IMR-90 (cell line): ENCODE results near the gene BTBD2. TPM values are rescaled to one million over a fixed set of nuclear protein-coding genes. Genes with fewer than 3 reads are reported as not detected.

ENCODE experiments used
- ATAC-seq: fragments of 200-7000 bp; cut with Tn5 transposase; 2 replicates; pipeline ENCODE4 v1.9.1; 2020; ENCODE audit warnings: low read depth, mild to moderate bottlenecking, moderate library complexity
- BruUV-seq: library from RNA; stranded (reverse); fragments of 400-500 nt; replicated peaks from 2 replicates; lab custom pipeline; 2021; lab: Mats Ljungman, UMichigan
- CTCF ChIA-PET: fragments of 300-600 bp; formaldehyde crosslinking; extraction: SDS; loops from one replicate; lab custom pipeline; 2021; ENCODE audit warnings: antibody characterized with exemption; lab: Yijun Ruan, JAX
- POLR2A ChIA-PET: fragments of 300-600 bp; sonication (Branson Sonifier 250); formaldehyde crosslinking; loops from one replicate; lab custom pipeline; 2022; ENCODE audit warnings: antibody characterized with exemption; ENCODE audit not compliant: unreplicated experiment; lab: Charles Lee
- DNase-seq: peaks from one replicate; pipeline ENCODE4 v3.0.0; 2013
- H2AFZ ChIP-seq: replicated peaks from 2 replicates; pipeline ENCODE3; 2013; ENCODE audit warnings: low read length, mild to moderate bottlenecking; ENCODE audit not compliant: poor library complexity
- H2AK5ac ChIP-seq: 2 replicates; pipeline ENCODE4 v1.6.1; 2013; ENCODE audit warnings: low read depth, low read length, inconsistent platforms
- H2AK9ac ChIP-seq: replicated peaks from 2 replicates; pipeline ENCODE3; 2013; ENCODE audit warnings: mild to moderate bottlenecking, low read depth, low read length, moderate library complexity; ENCODE audit not compliant: poor library complexity
- H2BK120ac ChIP-seq: 2 replicates; pipeline ENCODE4 v1.6.1; 2013; ENCODE audit warnings: low read depth, low read length, inconsistent platforms
- H2BK15ac ChIP-seq: 3 replicates; pipeline ENCODE4 v1.6.1; 2013; ENCODE audit warnings: low read depth, low read length, inconsistent platforms
- H2BK20ac ChIP-seq: 2 replicates; pipeline ENCODE4 v1.6.1; 2013; ENCODE audit warnings: low read depth, mild to moderate bottlenecking, inconsistent platforms, low read length, moderate library complexity
- H2BK5ac ChIP-seq: 2 replicates; pipeline ENCODE4 v1.6.1; 2013; ENCODE audit warnings: mild to moderate bottlenecking, low read depth, low read length, inconsistent platforms; ENCODE audit not compliant: poor library complexity, severe bottlenecking
- H3K14ac ChIP-seq: replicated peaks from 2 replicates; pipeline ENCODE4 v1.6.1; 2013; ENCODE audit warnings: low read depth, low read length, inconsistent platforms
- H3K18ac ChIP-seq: 2 replicates; pipeline ENCODE4 v1.6.1; 2013; ENCODE audit warnings: low read depth, low read length, control low read depth
- H3K23ac ChIP-seq: 2 replicates; pipeline ENCODE4 v1.6.1; 2013; ENCODE audit warnings: low read depth, low read length, inconsistent platforms
- H3K27ac ChIP-seq: 2 replicates; pipeline ENCODE4 v1.5.1; 2013; ENCODE audit warnings: mild to moderate bottlenecking, control low read depth, low read length; ENCODE audit not compliant: insufficient read depth
- H3K27me3 ChIP-seq: 2 replicates; pipeline ENCODE4 v1.6.1; 2013; ENCODE audit warnings: low read length; ENCODE audit not compliant: control insufficient read depth, insufficient read depth
- H3K36me3 ChIP-seq: 2 replicates; pipeline ENCODE4 v1.6.1; 2013; ENCODE audit warnings: low read length, mixed read lengths; ENCODE audit not compliant: control insufficient read depth, insufficient read depth
- H3K4ac ChIP-seq: 2 replicates; pipeline ENCODE4 v1.6.1; 2013; ENCODE audit warnings: low read depth, low read length, inconsistent platforms
- H3K4me1 ChIP-seq: 2 replicates; pipeline ENCODE4 v1.6.1; 2013; ENCODE audit warnings: low read length, mixed read lengths; ENCODE audit not compliant: control insufficient read depth, insufficient read depth
- H3K4me2 ChIP-seq: 2 replicates; pipeline ENCODE4 v1.6.1; 2013; ENCODE audit warnings: low read depth, mild to moderate bottlenecking, control low read depth, low read length, moderate library complexity
- H3K4me3 ChIP-seq: 2 replicates; pipeline ENCODE4 v1.5.1; 2013; ENCODE audit warnings: low read depth, mild to moderate bottlenecking, control low read depth, low read length, moderate library complexity; ENCODE audit not compliant: insufficient read depth
- H3K56ac ChIP-seq: 2 replicates; pipeline ENCODE4 v1.6.1; 2013; ENCODE audit warnings: low read length, inconsistent platforms; ENCODE audit not compliant: insufficient read depth; ENCODE audit errors: extremely low read depth
- H3K79me1 ChIP-seq, 2 experiments: 2 replicates each; pipeline ENCODE4 v1.6.1; 2013; ENCODE audit warnings: low read length in 2 of 2, inconsistent platforms in 1 of 2, low read depth in 1 of 2
- H3K9ac ChIP-seq: 2 replicates; pipeline ENCODE4 v1.6.1; 2013; ENCODE audit warnings: low read depth, low read length, control low read depth
- H3K9me1 ChIP-seq: 2 replicates; pipeline ENCODE4 v1.6.1; 2013; ENCODE audit warnings: low read length, inconsistent platforms; ENCODE audit not compliant: insufficient read depth
- H3K9me3 ChIP-seq: 2 replicates; pipeline ENCODE4 v1.6.1; 2013; ENCODE audit warnings: low read length; ENCODE audit not compliant: control insufficient read depth, insufficient read depth
- H4K20me1 ChIP-seq: 2 replicates; pipeline ENCODE4 v1.6.1; 2013; ENCODE audit warnings: low read length, inconsistent platforms; ENCODE audit not compliant: insufficient read depth
- H4K5ac ChIP-seq: 2 replicates; pipeline ENCODE4 v1.6.1; 2013; ENCODE audit warnings: mild to moderate bottlenecking, low read depth, low read length, control low read depth
- H4K8ac ChIP-seq, 2 experiments: 2 replicates each; pipeline ENCODE4 v1.6.1; 2013; ENCODE audit warnings: low read depth in 2 of 2, low read length in 2 of 2, control low read depth in 1 of 2, inconsistent platforms in 1 of 2
- H4K91ac ChIP-seq: 2 replicates; pipeline ENCODE4 v1.6.1; 2013; ENCODE audit warnings: low read depth, low read length, inconsistent platforms; ENCODE audit not compliant: insufficient read depth
- BHLHE40 ChIP-seq: fragments of 150-350 bp; IDR thresholded peaks from 2 replicates; pipeline ENCODE4 v1.6.1; 2016; ENCODE audit warnings: mild to moderate bottlenecking, low read depth, low read length
- CEBPB ChIP-seq: IDR thresholded peaks from 2 replicates; pipeline ENCODE4 v1.6.1; 2012; ENCODE audit warnings: low read depth, low read length, improper control_type of control experiment
- CHD1 ChIP-seq: IDR thresholded peaks from 2 replicates; pipeline ENCODE4 v1.6.1; 2012; ENCODE audit warnings: low read depth, low read length, improper control_type of control experiment
- CTCF ChIP-seq: conservative IDR thresholded peaks from 2 replicates; pipeline ENCODE4 v1.5.1; 2012; ENCODE audit warnings: mild to moderate bottlenecking, low read depth, low read length, improper control_type of control experiment
- FOS ChIP-seq: fragments of 150-350 bp; IDR thresholded peaks from 2 replicates; pipeline ENCODE4 v1.6.1; 2016; ENCODE audit warnings: low read depth, low read length
- MAFK ChIP-seq: IDR thresholded peaks from 2 replicates; pipeline ENCODE4 v1.6.1; 2012; ENCODE audit warnings: low read depth, low read length, improper control_type of control experiment
- MAZ ChIP-seq: IDR thresholded peaks from 2 replicates; pipeline ENCODE4 v1.6.1; 2012; ENCODE audit warnings: low read depth, mild to moderate bottlenecking, low read length, improper control_type of control experiment, moderate library complexity, borderline replicate concordance
- MXI1 ChIP-seq: IDR thresholded peaks from 2 replicates; pipeline ENCODE4 v1.6.1; 2012; ENCODE audit warnings: low read depth, mild to moderate bottlenecking, low read length, moderate library complexity, borderline replicate concordance
- NFE2L2 ChIP-seq: fragments of 150-350 bp; IDR thresholded peaks from 2 replicates; pipeline ENCODE4 v1.6.1; 2016; ENCODE audit warnings: low read depth, mild to moderate bottlenecking, low read length
- POLR2A ChIP-seq: IDR thresholded peaks from 2 replicates; pipeline ENCODE4 v1.6.1; 2012; ENCODE audit warnings: mild to moderate bottlenecking, low read depth, low read length
- RAD21 ChIP-seq: IDR thresholded peaks from 2 replicates; pipeline ENCODE4 v1.6.1; 2012; ENCODE audit warnings: low read length, improper control_type of control experiment
- RCOR1 ChIP-seq: IDR thresholded peaks from 2 replicates; pipeline ENCODE4 v1.6.1; 2012; ENCODE audit warnings: mild to moderate bottlenecking, low read length, improper control_type of control experiment; ENCODE audit not compliant: insufficient replicate concordance
- RFX5 ChIP-seq: IDR thresholded peaks from 2 replicates; pipeline ENCODE4 v1.8.0; 2012; ENCODE audit warnings: low read depth, mild to moderate bottlenecking, low read length, moderate library complexity
- SMC3 ChIP-seq: fragments of 150-350 bp; IDR thresholded peaks from 2 replicates; pipeline ENCODE4 v1.6.1; 2016; ENCODE audit warnings: low read depth, mild to moderate bottlenecking, antibody characterized with exemption, low read length, moderate library complexity
- WGBS, 2 experiments: methylation state at CpG; one replicate each; pipeline versions ENCODE4 v1.1.5 to v1.1.7; 2013; ENCODE audit warnings: missing lambda C conversion rate in 2 of 2; ENCODE audit not compliant: insufficient read length in 1 of 2; ENCODE audit errors: extremely low coverage in 2 of 2; 5-methylcytosine and 5-hydroxymethylcytosine counted together
- dilution Hi-C: fragments of 300-500 bp; cut with HindIII; formaldehyde crosslinking; loops from one replicate; pipeline ENCODE4 v1.14.3; 2018; ENCODE audit warnings: low sequenced_read_pairs; ENCODE audit not compliant: unreplicated experiment
- in situ Hi-C: fragments of 300-500 bp; cut with MboI; formaldehyde crosslinking; loops from 3 replicates; pipeline ENCODE4 v1.14.3; 2019; ENCODE audit warnings: low sequenced_read_pairs, inconsistent platforms, mixed read lengths
- intact Hi-C: fragments of 100-400 bp; cut with micrococcal nuclease; formaldehyde crosslinking; loops from 2 replicates; pipeline ENCODE4 v1.10.0; 2022
- polyA plus RNA-seq, 3 experiments: library from polyadenylated mRNA; depleted of rRNA; stranded (reverse); fragments of >200 nt; gene quantifications; 2 replicates each; pipeline ENCODE4 v1.2.3, GENCODE V29; 2012; ENCODE audit warnings: low replicate concordance in 1 of 3
- total RNA-seq: library from RNA; depleted of rRNA; stranded (reverse); fragments of >200 nt; gene quantifications from 2 replicates; pipeline ENCODE4 v1.2.3, GENCODE V29; 2012
- TF ChIP-seq, protein P1 (sequence below): fragments of 150-350 bp; IDR thresholded peaks from 2 replicates; pipeline ENCODE4 v1.6.1; 2017; ENCODE audit warnings: mild to moderate bottlenecking, antibody characterized with exemption, low read length, low read depth
- TF ChIP-seq, protein P2 (sequence below): fragments of 150-350 bp; IDR thresholded peaks from 2 replicates; pipeline ENCODE4 v1.6.1; 2016; ENCODE audit warnings: low read depth, mild to moderate bottlenecking, low read length, moderate library complexity, borderline replicate concordance

The BTBD2 gene
- total and polyA plus RNA-seq, 2 of the 4 experiments (the other 2 are of a cell fraction), result 24.4 to 65.7 TPM

DNA sequence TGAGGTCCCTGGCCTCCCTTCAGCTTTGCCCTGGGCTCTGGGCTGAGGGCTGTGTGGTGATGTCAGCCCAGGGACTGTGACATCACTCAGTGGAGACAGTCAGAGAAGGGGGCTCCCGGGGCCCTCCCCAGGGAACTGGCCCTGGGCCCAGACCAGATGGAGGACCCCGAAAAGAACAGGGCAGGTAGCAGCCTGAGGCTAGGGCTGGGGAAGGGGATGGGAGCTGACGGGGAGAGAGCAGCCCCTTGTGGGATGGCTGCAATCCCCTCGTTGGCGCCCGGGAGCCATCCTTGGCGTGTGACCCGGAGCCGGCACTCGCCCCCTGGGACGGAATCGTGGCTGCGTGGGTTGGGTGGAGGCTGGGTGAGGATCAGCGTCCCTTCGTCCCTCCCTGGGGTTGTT is 61.0 kb downstream of the BTBD2 start:
- no peak overlapping the region for H3K27ac ChIP-seq
- BruUV-seq, result no TSS peak
- no peak overlapping the region for H2AK9ac ChIP-seq
- no peak overlapping the region for H2BK15ac ChIP-seq
- CTCF ChIA-PET, result no interaction called here
- H3K27me3 ChIP-seq, result no peaks in the 10 kb centered on the region
- no peak overlapping the region for H3K23ac ChIP-seq
- peaks cover 12 to 69% of the 10 kb centered on the region in 2 experiments; a peak in 3 of 4 replicates for H3K79me1 ChIP-seq
- TF ChIP-seq CHD1 (no peak), POLR2A (no peak), RCOR1 (no peak), SMC3 (no peak), FOS (no peak), CEBPB (no peak), NFE2L2 (no peak), MAFK (no peak), CTCF (no peak), MAZ (no peak), RAD21 (no peak), MXI1 (no peak), BHLHE40 (no peak), RFX5 (no peak)
- TF ChIP-seq, protein P1, sequence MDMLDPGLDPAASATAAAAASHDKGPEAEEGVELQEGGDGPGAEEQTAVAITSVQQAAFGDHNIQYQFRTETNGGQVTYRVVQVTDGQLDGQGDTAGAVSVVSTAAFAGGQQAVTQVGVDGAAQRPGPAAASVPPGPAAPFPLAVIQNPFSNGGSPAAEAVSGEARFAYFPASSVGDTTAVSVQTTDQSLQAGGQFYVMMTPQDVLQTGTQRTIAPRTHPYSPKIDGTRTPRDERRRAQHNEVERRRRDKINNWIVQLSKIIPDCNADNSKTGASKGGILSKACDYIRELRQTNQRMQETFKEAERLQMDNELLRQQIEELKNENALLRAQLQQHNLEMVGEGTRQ, result no peak
- TF ChIP-seq, protein P2, sequence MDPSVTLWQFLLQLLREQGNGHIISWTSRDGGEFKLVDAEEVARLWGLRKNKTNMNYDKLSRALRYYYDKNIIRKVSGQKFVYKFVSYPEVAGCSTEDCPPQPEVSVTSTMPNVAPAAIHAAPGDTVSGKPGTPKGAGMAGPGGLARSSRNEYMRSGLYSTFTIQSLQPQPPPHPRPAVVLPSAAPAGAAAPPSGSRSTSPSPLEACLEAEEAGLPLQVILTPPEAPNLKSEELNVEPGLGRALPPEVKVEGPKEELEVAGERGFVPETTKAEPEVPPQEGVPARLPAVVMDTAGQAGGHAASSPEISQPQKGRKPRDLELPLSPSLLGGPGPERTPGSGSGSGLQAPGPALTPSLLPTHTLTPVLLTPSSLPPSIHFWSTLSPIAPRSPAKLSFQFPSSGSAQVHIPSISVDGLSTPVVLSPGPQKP, result no peak
- no peak overlapping the region for H4K91ac ChIP-seq
- no peak overlapping the region for H3K56ac ChIP-seq
- no peak overlapping the region for H2BK5ac ChIP-seq
- H3K9ac ChIP-seq, result no peak overlapping the region
- no peak overlapping the region for H2AK5ac ChIP-seq
- peaks cover 87% of the 10 kb centered on the region for H4K20me1 ChIP-seq
- H2AFZ ChIP-seq, result no peak overlapping the region
- dilution Hi-C loops, result no loop called here
- POLR2A ChIA-PET, result no interaction called here
- H3K4ac ChIP-seq, result no peak overlapping the region
- H3K4me3 ChIP-seq, result no peak overlapping the region
- no peak overlapping the region for H4K5ac ChIP-seq
- no peak overlapping the region for H2BK20ac ChIP-seq
- intact Hi-C loops, result no loop called here
- H3K4me1 ChIP-seq, result no peaks in the 10 kb centered on the region
- H3K14ac ChIP-seq, result no peak overlapping the region
- no peak overlapping the region for H2BK120ac ChIP-seq
- no peaks in the 10 kb centered on the region for H3K9me3 ChIP-seq
- H4K8ac ChIP-seq, result no peak overlapping the region
- no peak for DNase-seq
- H3K9me1 ChIP-seq, result peaks cover 5% of the 10 kb centered on the region; the same call in 1 of the 2 replicates
- H3K18ac ChIP-seq, result no peak overlapping the region
- in situ Hi-C loops, result no loop called here
- no peak overlapping the region for H3K4me2 ChIP-seq
- peaks cover 15% of the 10 kb centered on the region; the same call in 1 of the 2 replicates for H3K36me3 ChIP-seq
- WGBS, 2 experiments, result 100% methylated on average over 1 of the region's 15 CpGs; no CpG with 5 or more reads in 1 of the 2 experiments
- no peak for ATAC-seq
